ENCODE measurements around the gene GABBR2. TPM values are rescaled to one million over a fixed set of nuclear protein-coding genes. Genes with fewer than 3 reads are reported as not detected.

The GABBR2 gene
- total and polyA plus RNA-seq, 9 of the 15 experiments (the other 6 are each of a cell fraction or from before 2014, with no cell fraction given) = 0.15 to 1.9 (median 0.32) TPM

- TF ChIP-seq, protein P1, sequence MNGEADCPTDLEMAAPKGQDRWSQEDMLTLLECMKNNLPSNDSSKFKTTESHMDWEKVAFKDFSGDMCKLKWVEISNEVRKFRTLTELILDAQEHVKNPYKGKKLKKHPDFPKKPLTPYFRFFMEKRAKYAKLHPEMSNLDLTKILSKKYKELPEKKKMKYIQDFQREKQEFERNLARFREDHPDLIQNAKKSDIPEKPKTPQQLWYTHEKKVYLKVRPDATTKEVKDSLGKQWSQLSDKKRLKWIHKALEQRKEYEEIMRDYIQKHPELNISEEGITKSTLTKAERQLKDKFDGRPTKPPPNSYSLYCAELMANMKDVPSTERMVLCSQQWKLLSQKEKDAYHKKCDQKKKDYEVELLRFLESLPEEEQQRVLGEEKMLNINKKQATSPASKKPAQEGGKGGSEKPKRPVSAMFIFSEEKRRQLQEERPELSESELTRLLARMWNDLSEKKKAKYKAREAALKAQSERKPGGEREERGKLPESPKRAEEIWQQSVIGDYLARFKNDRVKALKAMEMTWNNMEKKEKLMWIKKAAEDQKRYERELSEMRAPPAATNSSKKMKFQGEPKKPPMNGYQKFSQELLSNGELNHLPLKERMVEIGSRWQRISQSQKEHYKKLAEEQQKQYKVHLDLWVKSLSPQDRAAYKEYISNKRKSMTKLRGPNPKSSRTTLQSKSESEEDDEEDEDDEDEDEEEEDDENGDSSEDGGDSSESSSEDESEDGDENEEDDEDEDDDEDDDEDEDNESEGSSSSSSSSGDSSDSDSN (IDR thresholded peaks at IDR 0.05; ENCODE audit: borderline replicate concordance in 1 of 2, low read depth in 2 of 2, low read length in 2 of 2) = no peak
- TF ChIP-seq HIVEP1 (CRISPR knock-in tag; IDR thresholded peaks at IDR 0.05) = no peak
- no peak for TF ChIP-seq ATF7 (IDR thresholded peaks at IDR 0.05)
Measured at GRCh38 chr9:98438666-98439065, 270.1 kb downstream of the GABBR2 start (continued).

DNA sequence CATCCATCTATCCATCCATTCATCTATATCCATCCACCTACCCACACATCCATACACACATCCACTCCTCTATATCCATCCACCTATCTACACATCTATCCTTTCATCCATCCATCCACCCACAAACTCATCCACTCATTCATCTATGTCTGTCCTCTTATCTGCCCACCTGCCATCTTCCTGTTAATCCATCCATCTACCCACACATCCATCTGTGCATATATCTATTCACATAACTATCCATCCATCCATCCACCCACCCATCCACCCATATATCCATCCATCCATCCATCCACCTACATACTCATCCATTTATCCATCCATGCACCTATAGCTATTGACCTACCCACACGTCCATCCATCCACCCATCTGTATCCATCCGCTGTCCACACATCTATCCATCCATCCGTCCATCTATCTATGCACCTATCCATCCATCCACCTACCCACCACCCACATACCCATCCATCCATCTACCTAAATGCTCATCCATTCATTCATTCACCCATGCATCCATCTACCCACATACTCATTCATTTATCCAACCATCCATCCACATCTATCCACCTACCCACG is 271.2 kb downstream of the GABBR2 start:
- POLR2A ChIA-PET = no interaction called here
- Histone ChIP-seq H3K27me3 (ENCODE audit: control insufficient read depth in 2 of 2, insufficient read depth in 2 of 2, low read length in 2 of 2) (no peaks in the 10 kb centered on the region), H3K79me2 (ENCODE audit: control insufficient read depth, insufficient read depth, low read length) (no peaks in the 10 kb centered on the region), H3K9ac (ENCODE audit: insufficient read depth in 1 of 2, low read depth in 2 of 2, low read length in 2 of 2) (no peak overlapping the region), H3K4me1 (replicated peaks in 1 of 2; ENCODE audit: control insufficient read depth in 2 of 2, insufficient read depth in 2 of 2, low read length in 2 of 2) (peaks cover 3 to 7% of the 10 kb centered on the region in 2 experiments; a peak in 3 of 5 replicates), H2AFZ (ENCODE audit: low read depth, low read length) (no peak overlapping the region), H3K4me3 (no peak overlapping the region), H3K27ac (ENCODE audit: extremely low read depth, low read depth, low read length) (no peak overlapping the region), H3K4me2 (ENCODE audit: insufficient read depth, low read length) (no peak overlapping the region), H3K36me3 (ENCODE audit: control insufficient read depth, insufficient read depth, low read length) (no peaks in the 10 kb centered on the region), H3K9me3 (replicated peaks; ENCODE audit: control insufficient read depth, insufficient read depth, low read depth, low read length) (no peaks in the 10 kb centered on the region), H4K20me1 (replicated peaks; ENCODE audit: control insufficient read depth, insufficient read depth, low read length) (no peaks in the 10 kb centered on the region), H3K9me1 (ENCODE audit: control insufficient read depth, insufficient read depth, low read length) (no peaks in the 10 kb centered on the region)
- intact Hi-C loops (cut with micrococcal nuclease) = no loop called here
- 46% methylated on average over 4 of the region's 4 CpGs for WGBS (ENCODE audit: insufficient coverage, low coverage, missing lambda C conversion rate)
- FAIRE-seq = no peak
- no peak for DNase-seq (ENCODE audit: extremely low read depth in 1 of 4, low spot score in 3 of 4)
- TF ChIP-seq HIVEP1 (CRISPR knock-in tag; IDR thresholded peaks at IDR 0.05) = no peak
- TF ChIP-seq EHMT2 (IDR thresholded peaks at IDR 0.05) = 0 out of 2 replicates have a peak, but pooled peaks have one; percentile 14
- 0 out of 2 replicates have a peak, but pooled peaks have one; percentile 12 for TF ChIP-seq PKNOX1 (IDR thresholded peaks at IDR 0.05)
- no peak for ATAC-seq
- BruUV-seq (replicated peaks) = no TSS peak
- in situ Hi-C loops (cut with MboI) = no loop called here
- CTCF ChIA-PET (ENCODE audit: low intra/inter-chr PET ratio) = no interaction called here

All from K562 (cell line).